ENCODE data around the gene TNNC2. TPM values are rescaled to one million over a fixed set of nuclear protein-coding genes. Genes with fewer than 3 reads are reported as not detected.

TNNC2 gene
- total and polyA plus RNA-seq, 2 of the 8 experiments (the other 6 are each of a cell fraction or from before 2014, with no cell fraction given): 5.7 to 7.6 TPM

GRCh38 chr20:45826381-45827019 lies 612 bp downstream of the TNNC2 start:
- H3K23me2 ChIP-seq (ENCODE audit: low read depth, low read length): peaks cover 2% of the 10 kb centered on the region; the same call in 1 of the 2 replicates
- H3K18ac ChIP-seq (ENCODE audit: extremely low read depth, low read length): no peak overlapping the region
- H3K9me3 ChIP-seq (ENCODE audit: insufficient read depth in 2 of 2, low read depth in 1 of 2, low read length in 1 of 2): no peaks in the 10 kb centered on the region
- CTCF ChIA-PET (ENCODE audit: partially characterized antibody): interaction anchor here (0.6 to 3.6 kb wide), 8 partner anchors 13 to 374 kb away, joined by 3 to 18 read pairs (median 6); partner anchors contain the start of gene UBE2C
- no peak overlapping the region for H2AK5ac ChIP-seq (ENCODE audit: low read depth, low read length)
- no peak for FAIRE-seq
- H3K4me3 ChIP-seq (ENCODE audit: extremely low read depth in 1 of 4, insufficient read depth in 2 of 4, low read depth in 3 of 4, low read length in 4 of 4): no peak overlapping the region
- no peaks in the 10 kb centered on the region for H4K20me1 ChIP-seq (replicated peaks in 1 of 2; ENCODE audit: control insufficient read depth in 1 of 2, insufficient read depth in 2 of 2, low read length in 2 of 2)
- H2BK120ac ChIP-seq (replicated peaks; ENCODE audit: low read depth, low read length): no peak overlapping the region
- no peak overlapping the region for H3K9ac ChIP-seq (replicated peaks in 1 of 4; ENCODE audit: extremely low read depth in 1 of 4, low read depth in 3 of 4, low read length in 3 of 4)
- H4K8ac ChIP-seq (ENCODE audit: extremely low read depth, insufficient read depth, low read length): peak overlapping the region; percentile 57
- H2AFZ ChIP-seq (ENCODE audit: low read length): no peak overlapping the region
- no peaks in the 10 kb centered on the region for H3K79me1 ChIP-seq (ENCODE audit: low read depth, low read length)
- peaks cover 0 to 12% (median 5%) of the 10 kb centered on the region in 4 experiments; a peak in 6 of 7 replicates for H3K4me1 ChIP-seq (replicated peaks in 1 of 4; ENCODE audit: control insufficient read depth in 3 of 4, insufficient read depth in 4 of 4, low read length in 3 of 4)
- H4K5ac ChIP-seq (ENCODE audit: insufficient read length, low read depth, low read length): no peak overlapping the region
- H4K91ac ChIP-seq (replicated peaks; ENCODE audit: insufficient read length, low read length): no peak overlapping the region
- peaks cover 0 to 12% (median 10%) of the 10 kb centered on the region in 4 experiments; a peak in 4 of 7 replicates for H3K27me3 ChIP-seq (replicated peaks in 1 of 4; ENCODE audit: control insufficient read depth in 3 of 4, extremely low read depth in 1 of 4, insufficient read depth in 3 of 4, low read length in 3 of 4)
- no peak overlapping the region; the same call in 1 of the 2 replicates for H2BK20ac ChIP-seq (ENCODE audit: low read length)
- no peak overlapping the region for H2BK15ac ChIP-seq (ENCODE audit: low read length)
- 74% methylated on average over 6 of the region's 6 CpGs; no CpG with 5 or more reads in 1 of the 2 experiments for WGBS, 2 experiments (ENCODE audit: extremely low coverage in 1 of 2, insufficient coverage in 1 of 2, insufficient read length in 1 of 2, insufficient replicate concordance in 2 of 2, low coverage in 1 of 2, low lambda C conversion rate in 2 of 2, missing lambda C conversion rate in 1 of 2)
- no peak overlapping the region for H3K27ac ChIP-seq (ENCODE audit: low read depth, low read length)
- no peak overlapping the region for H3K14ac ChIP-seq (ENCODE audit: insufficient read length)
- no peak overlapping the region for H3K4me2 ChIP-seq (ENCODE audit: insufficient read depth in 1 of 2, low read depth in 2 of 2, low read length in 2 of 2)
- H3K56ac ChIP-seq (replicated peaks; ENCODE audit: insufficient read length, low read depth, low read length): no peak overlapping the region
- no peak overlapping the region for H2BK5ac ChIP-seq (ENCODE audit: low read depth, low read length)
- H3K23ac ChIP-seq (ENCODE audit: insufficient read length): no peak overlapping the region
- H3K4ac ChIP-seq (replicated peaks; ENCODE audit: insufficient read length, low read depth, low read length): no peak overlapping the region
- H3K79me2 ChIP-seq (ENCODE audit: control insufficient read depth in 1 of 2, insufficient read depth in 2 of 2, low read length in 2 of 2): no peaks in the 10 kb centered on the region
- DNase-seq (ENCODE audit: low read depth in 1 of 2, low spot score in 2 of 2): no peak
- H3K36me3 ChIP-seq (ENCODE audit: control insufficient read depth in 2 of 4, insufficient read depth in 4 of 4, low read length in 3 of 4): no peaks in the 10 kb centered on the region; a peak in 1 of 8 replicates
- no peak overlapping the region for H2BK12ac ChIP-seq (ENCODE audit: low read depth, low read length)
- POLR2A ChIA-PET (ENCODE audit: partially characterized antibody): interaction anchor here (0.8 to 11.0 kb wide), 7 partner anchors 9 to 112 kb away, joined by 3 to 96 read pairs (median 17); partner anchors contain the start of genes PCIF1, SNX21 and UBE2C
- TF ChIP-seq SRF (IDR thresholded peaks at IDR 0.05; ENCODE audit: low read depth, low read length) (no peak), RBBP5 (IDR thresholded peaks at IDR 0.05; ENCODE audit: borderline replicate concordance, low read depth, low read length) (no peak), JUN (IDR thresholded peaks at IDR 0.05; ENCODE audit: low read depth, low read length) (no peak), CBX8 (IDR thresholded peaks at IDR 0.05; ENCODE audit: borderline replicate concordance, low read depth, low read length) (no peak), TAF7 (optimal IDR thresholded peaks at IDR 0.05; ENCODE audit: borderline replicate concordance, low read depth, low read length) (no peak), NRF1 (IDR thresholded peaks at IDR 0.05; ENCODE audit: low read depth, low read length) (no peak), HDAC6 (IDR thresholded peaks at IDR 0.05; ENCODE audit: low read depth, low read length) (no peak), HDAC2 (IDR thresholded peaks at IDR 0.05; ENCODE audit: borderline replicate concordance in 1 of 2, low read depth in 2 of 2, low read length in 2 of 2) (no peak), SP4 (IDR thresholded peaks at IDR 0.05; ENCODE audit: low read length) (no peak), SIRT6 (IDR thresholded peaks at IDR 0.05; ENCODE audit: low read length) (no peak), MAFK (IDR thresholded peaks at IDR 0.05; ENCODE audit: low read depth, low read length) (no peak), MAX (IDR thresholded peaks at IDR 0.05) (no peak)

All from H1 (cell line).